MM.1S (cell line): ENCODE data around the gene IFNK.

Experiments used
- DNase-seq: peaks from one replicate; pipeline ENCODE4 v3.0.0-alpha.2; 2015
- H2AFZ ChIP-seq: fragments of 300-600 bp; sonication (generic); 2 replicates; pipeline ENCODE4 v1.6.0; 2016; ENCODE audit warnings: antibody characterized with exemption, low read length
- H3F3A ChIP-seq: fragments of 300-600 bp; sonication (generic); 2 replicates; pipeline ENCODE4 v1.6.1; 2016; ENCODE audit warnings: mild to moderate bottlenecking, antibody characterized with exemption, low read length, moderate library complexity, mixed read lengths; ENCODE audit not compliant: insufficient read depth
- H3K27ac ChIP-seq: fragments of 300-600 bp; sonication (generic); 2 replicates; pipeline ENCODE4 v1.5.1; 2016; ENCODE audit warnings: mild to moderate bottlenecking, low read length
- H3K27me3 ChIP-seq: fragments of 300-600 bp; sonication (generic); replicated peaks from 2 replicates; pipeline ENCODE4 v1.6.0; 2016; ENCODE audit warnings: low read length; ENCODE audit not compliant: insufficient read depth
- H3K36me3 ChIP-seq: fragments of 300-600 bp; sonication (generic); replicated peaks from 2 replicates; pipeline ENCODE4 v1.6.1; 2016; ENCODE audit warnings: mild to moderate bottlenecking, low read length, mixed read lengths; ENCODE audit not compliant: insufficient read depth
- H3K4me1 ChIP-seq: fragments of 300-600 bp; sonication (generic); 2 replicates; pipeline ENCODE4 v1.6.1; 2016; ENCODE audit warnings: low read length, mixed read lengths
- H3K4me2 ChIP-seq: fragments of 300-600 bp; sonication (generic); 2 replicates; pipeline ENCODE4 v1.6.0; 2016; ENCODE audit warnings: low read depth, low read length
- H3K4me3 ChIP-seq: fragments of 300-600 bp; sonication (generic); 2 replicates; pipeline ENCODE4 v1.5.1; 2016; ENCODE audit warnings: low read length, mixed read lengths
- H3K79me2 ChIP-seq: fragments of 300-600 bp; sonication (generic); 2 replicates; pipeline ENCODE4 v1.6.1; 2016; ENCODE audit warnings: mixed run types, low read length, mixed read lengths
- H3K9ac ChIP-seq: fragments of 300-600 bp; sonication (generic); 2 replicates; pipeline ENCODE4 v1.6.1; 2016; ENCODE audit warnings: low read length, mixed read lengths
- H3K9me2 ChIP-seq: fragments of 300-600 bp; sonication (generic); replicated peaks from 2 replicates; pipeline ENCODE4 v1.6.1; 2016; ENCODE audit warnings: mild to moderate bottlenecking, low read length, mixed read lengths; ENCODE audit not compliant: insufficient read depth
- H3K9me3 ChIP-seq: fragments of 300-600 bp; sonication (generic); replicated peaks from 2 replicates; pipeline ENCODE4 v1.6.1; 2016; ENCODE audit warnings: mild to moderate bottlenecking, low read length, mixed read lengths; ENCODE audit not compliant: insufficient read depth
- H4K20me1 ChIP-seq: fragments of 300-600 bp; sonication (generic); 2 replicates; pipeline ENCODE4 v1.6.1; 2016; ENCODE audit warnings: mild to moderate bottlenecking, low read length, moderate library complexity, mixed read lengths; ENCODE audit not compliant: insufficient read depth
- CTCF ChIP-seq: fragments of 300-600 bp; sonication (generic); IDR thresholded peaks from 2 replicates; pipeline ENCODE4 v1.5.1; 2016; ENCODE audit warnings: antibody characterized with exemption, low read length, mixed read lengths
- EZH2 ChIP-seq: fragments of 300-600 bp; sonication (generic); optimal IDR thresholded peaks from 2 replicates; pipeline ENCODE3; 2017; ENCODE audit warnings: low read depth, mild to moderate bottlenecking, antibody characterized with exemption, low read length, mixed read lengths
- EZH2phosphoT487 ChIP-seq: fragments of 300-600 bp; sonication (generic); IDR thresholded peaks from 2 replicates; pipeline ENCODE4 v1.6.1; 2018; ENCODE audit warnings: antibody characterized with exemption, low read length

IFNK gene

GRCh38 chr9:27556470-27556869 lies 32.4 kb downstream of the IFNK start:
- no peak for DNase-seq
- Histone ChIP-seq H3K27me3 (no peaks in the 10 kb centered on the region), H3K4me1 (no peaks in the 10 kb centered on the region), H3K36me3 (no peaks in the 10 kb centered on the region), H3F3A (no peaks in the 10 kb centered on the region), H3K4me2 (no peak overlapping the region), H3K27ac (no peak overlapping the region), H3K4me3 (no peak overlapping the region), H3K9ac (no peak overlapping the region), H2AFZ (no peak overlapping the region), H3K79me2 (no peaks in the 10 kb centered on the region), H3K9me3 (no peaks in the 10 kb centered on the region), H4K20me1 (no peaks in the 10 kb centered on the region), H3K9me2 (no peaks in the 10 kb centered on the region)
- no peak for TF ChIP-seq EZH2phosphoT487
- TF ChIP-seq CTCF, result no peak
- TF ChIP-seq EZH2, result no peak

GRCh38 chr9:27558307-27558706 lies 34.2 kb downstream of the IFNK start:
- H3K4me3 ChIP-seq, result no peak overlapping the region
- no peaks in the 10 kb centered on the region for H3F3A ChIP-seq
- no peaks in the 10 kb centered on the region for H4K20me1 ChIP-seq
- no peak overlapping the region for H3K9ac ChIP-seq
- no peaks in the 10 kb centered on the region for H3K79me2 ChIP-seq
- no peak overlapping the region for H3K4me2 ChIP-seq
- TF ChIP-seq EZH2phosphoT487, result no peak
- no peak for TF ChIP-seq EZH2
- no peak for TF ChIP-seq CTCF
- no peaks in the 10 kb centered on the region for H3K9me2 ChIP-seq
- no peak for DNase-seq
- H3K27ac ChIP-seq, result no peak overlapping the region
- H3K27me3 ChIP-seq, result no peaks in the 10 kb centered on the region
- no peaks in the 10 kb centered on the region for H3K4me1 ChIP-seq
- no peak overlapping the region for H2AFZ ChIP-seq
- no peaks in the 10 kb centered on the region for H3K9me3 ChIP-seq
- no peaks in the 10 kb centered on the region for H3K36me3 ChIP-seq

- no peaks in the 10 kb centered on the region for H3K27me3 ChIP-seq
- no peaks in the 10 kb centered on the region for H3F3A ChIP-seq
- H3K4me2 ChIP-seq, result no peak overlapping the region
- TF ChIP-seq EZH2phosphoT487 (no peak), CTCF (no peak), EZH2 (no peak)
- H3K9me3 ChIP-seq, result no peaks in the 10 kb centered on the region
- no peak for DNase-seq
- no peak overlapping the region for H2AFZ ChIP-seq
- H3K4me1 ChIP-seq, result no peaks in the 10 kb centered on the region
- H3K9me2 ChIP-seq, result no peaks in the 10 kb centered on the region
- H3K9ac ChIP-seq, result no peak overlapping the region
- H3K36me3 ChIP-seq, result no peaks in the 10 kb centered on the region
- H3K27ac ChIP-seq, result no peak overlapping the region
- no peaks in the 10 kb centered on the region for H3K79me2 ChIP-seq
- H4K20me1 ChIP-seq, result no peaks in the 10 kb centered on the region
- no peak overlapping the region for H3K4me3 ChIP-seq
These were observed 36.4 kb downstream of the IFNK start for GRCh38 chr9:27560457-27560856.
